ENCODE measurements around the gene CLIC5.

CLIC5 gene

GRCh38 chr6:45972795-45973503, 42.7 kb downstream of the CLIC5 start:
- no peak for TF ChIP-seq CTCF (conservative IDR thresholded peaks at IDR 0.05)
- TF ChIP-seq ZFX (IDR thresholded peaks at IDR 0.05), result no peak
- no peak overlapping the region for H3K27ac ChIP-seq

- H3K27ac ChIP-seq, result no peak overlapping the region
- TF ChIP-seq CTCF (conservative IDR thresholded peaks at IDR 0.05), result no peak
- no peak for TF ChIP-seq ZFX (IDR thresholded peaks at IDR 0.05)
Measured at GRCh38 chr6:45971287-45971686, 44.4 kb downstream of the CLIC5 start.

- TF ChIP-seq ZFX (IDR thresholded peaks at IDR 0.05) (no peak), CTCF (conservative IDR thresholded peaks at IDR 0.05) (no peak)
- no peak overlapping the region for H3K27ac ChIP-seq
Measured at GRCh38 chr6:45970326-45970725, 45.3 kb downstream of the CLIC5 start.

- no peak overlapping the region for H3K27ac ChIP-seq
- no peak for TF ChIP-seq ZFX (IDR thresholded peaks at IDR 0.05)
- TF ChIP-seq CTCF (conservative IDR thresholded peaks at IDR 0.05), result no peak
Measured at GRCh38 chr6:45969883-45970282, 45.8 kb downstream of the CLIC5 start.

GRCh38 chr6:45969026-45969425, 46.6 kb downstream of the CLIC5 start:
- TF ChIP-seq CTCF (conservative IDR thresholded peaks at IDR 0.05) (no peak), ZFX (IDR thresholded peaks at IDR 0.05) (no peak)
- H3K27ac ChIP-seq, result no peak overlapping the region

GRCh38 chr6:45967363-45967762, 48.3 kb downstream of the CLIC5 start:
- no peak for TF ChIP-seq CTCF (conservative IDR thresholded peaks at IDR 0.05)
- H3K27ac ChIP-seq, result no peak overlapping the region

- no peak overlapping the region for H3K27ac ChIP-seq
- TF ChIP-seq ZFX (IDR thresholded peaks at IDR 0.05) (no peak), CTCF (conservative IDR thresholded peaks at IDR 0.05) (no peak)
Measured at GRCh38 chr6:45966797-45967196, 48.9 kb downstream of the CLIC5 start.
